Measurements from ENCODE around the gene YWHAG.
"Not testable (repeated sequence)": the region's sequence is repeated elsewhere in the genome, so short reads cannot be mapped to it uniquely, and the experiment has no call there.

YWHAG gene

GRCh38 chr7:76314042-76314721 is 44.6 kb downstream of the YWHAG start:
- Histone ChIP-seq H3K9me3 (ENCODE audit: low read length) (no peaks in the 10 kb centered on the region), H3K9ac (ENCODE audit: low read length) (no peak overlapping the region), H2AFZ (ENCODE audit: low read length) (no peak overlapping the region), H3K4me1 (ENCODE audit: insufficient read depth, low read length, severe bottlenecking) (peaks cover 19% of the 10 kb centered on the region), H3K79me2 (ENCODE audit: insufficient read depth, low read length) (no peaks in the 10 kb centered on the region), H4K20me1 (ENCODE audit: insufficient read depth, low read length) (no peaks in the 10 kb centered on the region), H3K27me3 (ENCODE audit: insufficient read depth, low read length) (no peaks in the 10 kb centered on the region), H3K9me2 (ENCODE audit: low read depth, low read length) (no peaks in the 10 kb centered on the region), H3K4me3 (ENCODE audit: low read depth, low read length, poor library complexity, severe bottlenecking) (no peak overlapping the region), H3K27ac (ENCODE audit: low read depth, low read length, poor library complexity, severe bottlenecking) (no peak overlapping the region), H3K36me3 (ENCODE audit: insufficient read depth, low read length) (no peaks in the 10 kb centered on the region), H3F3A (ENCODE audit: insufficient read depth, low read length) (0 out of 2 replicates have a peak, but pooled peaks cover 1% of the 10 kb centered on the region), H3K4me2 (ENCODE audit: low read length) (no peak overlapping the region; the same call in 1 of the 2 replicates)
- TF ChIP-seq, protein P1, sequence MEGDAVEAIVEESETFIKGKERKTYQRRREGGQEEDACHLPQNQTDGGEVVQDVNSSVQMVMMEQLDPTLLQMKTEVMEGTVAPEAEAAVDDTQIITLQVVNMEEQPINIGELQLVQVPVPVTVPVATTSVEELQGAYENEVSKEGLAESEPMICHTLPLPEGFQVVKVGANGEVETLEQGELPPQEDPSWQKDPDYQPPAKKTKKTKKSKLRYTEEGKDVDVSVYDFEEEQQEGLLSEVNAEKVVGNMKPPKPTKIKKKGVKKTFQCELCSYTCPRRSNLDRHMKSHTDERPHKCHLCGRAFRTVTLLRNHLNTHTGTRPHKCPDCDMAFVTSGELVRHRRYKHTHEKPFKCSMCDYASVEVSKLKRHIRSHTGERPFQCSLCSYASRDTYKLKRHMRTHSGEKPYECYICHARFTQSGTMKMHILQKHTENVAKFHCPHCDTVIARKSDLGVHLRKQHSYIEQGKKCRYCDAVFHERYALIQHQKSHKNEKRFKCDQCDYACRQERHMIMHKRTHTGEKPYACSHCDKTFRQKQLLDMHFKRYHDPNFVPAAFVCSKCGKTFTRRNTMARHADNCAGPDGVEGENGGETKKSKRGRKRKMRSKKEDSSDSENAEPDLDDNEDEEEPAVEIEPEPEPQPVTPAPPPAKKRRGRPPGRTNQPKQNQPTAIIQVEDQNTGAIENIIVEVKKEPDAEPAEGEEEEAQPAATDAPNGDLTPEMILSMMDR (IDR thresholded peaks at IDR 0.05; ENCODE audit: low read length) = peak; percentile 100
- no peak for TF ChIP-seq EZH2 (IDR thresholded peaks at IDR 0.05; ENCODE audit: borderline replicate concordance, low read length)

DNA sequence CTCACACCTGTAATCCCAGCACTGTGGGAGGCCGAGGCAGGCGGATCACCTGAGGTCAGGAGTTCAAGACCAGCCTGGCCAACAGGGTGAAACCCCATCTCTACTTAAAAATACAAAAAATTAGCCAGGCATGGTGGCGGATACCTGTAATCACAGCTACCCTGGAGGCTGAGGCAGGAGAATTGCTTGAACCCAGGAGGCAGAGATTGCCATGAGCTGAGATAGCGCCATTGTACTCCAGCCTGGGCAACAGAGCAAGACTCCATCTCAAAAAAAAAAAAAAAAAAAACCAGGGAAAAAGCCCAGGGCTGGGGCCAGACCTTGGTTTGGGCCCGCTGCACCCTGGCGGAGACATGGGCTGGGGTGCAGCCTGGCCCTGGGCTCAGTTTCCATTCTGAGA is 47.0 kb downstream of the YWHAG start:
- not testable (repeated sequence) for H3K79me2 ChIP-seq (ENCODE audit: insufficient read depth, low read length); H3K27ac ChIP-seq (ENCODE audit: low read depth, low read length, poor library complexity, severe bottlenecking); H3F3A ChIP-seq (ENCODE audit: insufficient read depth, low read length)

GRCh38 chr7:76310102-76310957 is 48.5 kb downstream of the YWHAG start:
- no peaks in the 10 kb centered on the region for H3K36me3 ChIP-seq (ENCODE audit: insufficient read depth, low read length)
- H3K4me3 ChIP-seq (ENCODE audit: low read depth, low read length, poor library complexity, severe bottlenecking) = no peak overlapping the region
- H3K9me3 ChIP-seq (ENCODE audit: low read length) = no peaks in the 10 kb centered on the region
- H3K4me2 ChIP-seq (ENCODE audit: low read length) = no peak overlapping the region
- H4K20me1 ChIP-seq (ENCODE audit: insufficient read depth, low read length) = no peaks in the 10 kb centered on the region
- no peak overlapping the region for H3K9ac ChIP-seq (ENCODE audit: low read length)
- H3F3A ChIP-seq (ENCODE audit: insufficient read depth, low read length) = no peaks in the 10 kb centered on the region
- no peaks in the 10 kb centered on the region for H3K9me2 ChIP-seq (ENCODE audit: low read depth, low read length)
- H3K79me2 ChIP-seq (ENCODE audit: insufficient read depth, low read length) = no peaks in the 10 kb centered on the region
- peaks cover 15% of the 10 kb centered on the region for H3K4me1 ChIP-seq (ENCODE audit: insufficient read depth, low read length, severe bottlenecking)
- H3K27me3 ChIP-seq (ENCODE audit: insufficient read depth, low read length) = 0 out of 2 replicates have a peak, but pooled peaks cover 5% of the 10 kb centered on the region
- no peak overlapping the region for H2AFZ ChIP-seq (ENCODE audit: low read length)
- TF ChIP-seq, protein P1 (IDR thresholded peaks at IDR 0.05; ENCODE audit: low read length) = no peak
- no peak overlapping the region for H3K27ac ChIP-seq (ENCODE audit: low read depth, low read length, poor library complexity, severe bottlenecking)

More for the DNA sequence above, 47.0 kb downstream of the YWHAG start:
- not testable (repeated sequence) for H3K9ac ChIP-seq (ENCODE audit: low read length); H3K36me3 ChIP-seq (ENCODE audit: insufficient read depth, low read length); H2AFZ ChIP-seq (ENCODE audit: low read length); H3K9me2 ChIP-seq (ENCODE audit: low read depth, low read length); H3K4me2 ChIP-seq (ENCODE audit: low read length); H3K4me1 ChIP-seq (ENCODE audit: insufficient read depth, low read length, severe bottlenecking); H3K9me3 ChIP-seq (ENCODE audit: low read length); H3K4me3 ChIP-seq (ENCODE audit: low read depth, low read length, poor library complexity, severe bottlenecking); H3K27me3 ChIP-seq (ENCODE audit: insufficient read depth, low read length); H4K20me1 ChIP-seq (ENCODE audit: insufficient read depth, low read length)

DNA sequence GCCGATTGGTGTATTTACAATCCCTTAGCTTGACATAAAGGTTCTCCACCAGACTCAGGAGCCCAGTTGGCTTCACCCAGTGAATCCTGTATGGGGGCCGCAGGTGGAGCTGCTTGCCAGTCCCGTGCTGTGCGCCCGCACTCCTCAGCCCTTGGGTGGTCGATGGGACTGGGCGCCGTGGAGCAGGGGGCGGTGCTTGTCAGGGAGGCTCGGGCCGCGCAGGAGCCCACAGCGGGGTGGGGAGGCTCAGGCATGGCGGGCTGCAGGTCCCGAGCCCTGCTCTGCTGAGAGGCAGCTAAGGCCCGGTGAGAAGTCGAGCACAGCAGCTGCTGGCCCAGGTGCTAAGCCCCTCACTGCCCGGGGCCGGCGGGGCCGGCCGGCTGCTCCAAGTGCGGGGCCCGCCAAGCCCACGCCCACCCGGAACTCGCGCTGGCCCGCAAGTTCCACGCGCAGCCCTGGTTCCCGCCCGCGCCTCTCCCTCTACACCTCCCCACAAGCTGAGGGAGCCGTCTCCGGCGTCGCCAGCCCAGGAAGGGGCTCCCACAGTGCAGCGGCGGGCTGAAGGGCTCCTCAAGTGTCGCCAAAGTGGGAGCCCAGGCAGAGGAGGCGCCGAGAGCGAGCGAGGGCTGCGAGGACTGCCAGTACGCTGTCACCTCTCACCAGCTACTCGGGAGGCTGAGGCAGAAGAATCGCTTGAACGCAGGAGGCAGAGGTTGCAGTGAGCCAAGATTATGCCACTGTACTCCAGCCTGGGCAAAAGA is 49.3 kb downstream of the YWHAG start:
- H4K20me1 ChIP-seq (ENCODE audit: insufficient read depth, low read length); H3F3A ChIP-seq (ENCODE audit: insufficient read depth, low read length); H3K9me3 ChIP-seq (ENCODE audit: low read length); H3K4me3 ChIP-seq (ENCODE audit: low read depth, low read length, poor library complexity, severe bottlenecking); H3K9me2 ChIP-seq (ENCODE audit: low read depth, low read length); H2AFZ ChIP-seq (ENCODE audit: low read length); H3K27me3 ChIP-seq (ENCODE audit: insufficient read depth, low read length); H3K36me3 ChIP-seq (ENCODE audit: insufficient read depth, low read length); H3K9ac ChIP-seq (ENCODE audit: low read length); H3K4me2 ChIP-seq (ENCODE audit: low read length); H3K27ac ChIP-seq (ENCODE audit: low read depth, low read length, poor library complexity, severe bottlenecking); H3K79me2 ChIP-seq (ENCODE audit: insufficient read depth, low read length): not testable (repeated sequence)
- H3K4me1 ChIP-seq (ENCODE audit: insufficient read depth, low read length, severe bottlenecking) = peaks cover 20% of the 10 kb centered on the region

DNA sequence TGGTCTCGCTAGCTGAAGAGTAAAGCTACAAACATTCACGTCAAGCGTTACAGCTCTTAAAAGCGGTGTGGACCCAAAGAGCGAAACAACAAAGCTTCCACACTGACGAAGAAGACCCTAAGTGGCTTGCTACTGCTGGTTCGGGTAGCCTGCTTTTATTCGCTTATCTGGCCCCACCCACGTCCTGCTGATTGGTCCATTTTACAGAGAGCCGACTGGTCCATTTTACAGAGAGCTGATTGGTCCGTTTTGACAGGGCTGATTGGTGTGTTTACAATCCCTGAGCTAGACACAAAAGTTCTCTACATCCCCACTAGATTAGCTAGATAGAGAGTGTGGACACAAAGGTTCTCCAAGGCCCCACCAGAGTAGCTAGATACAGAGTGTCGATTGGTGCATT is 49.9 kb downstream of the YWHAG start:
- H3K27me3 ChIP-seq (ENCODE audit: insufficient read depth, low read length); H3K9me3 ChIP-seq (ENCODE audit: low read length); H2AFZ ChIP-seq (ENCODE audit: low read length); H3K36me3 ChIP-seq (ENCODE audit: insufficient read depth, low read length); H3K9me2 ChIP-seq (ENCODE audit: low read depth, low read length); H4K20me1 ChIP-seq (ENCODE audit: insufficient read depth, low read length); H3K79me2 ChIP-seq (ENCODE audit: insufficient read depth, low read length); H3K27ac ChIP-seq (ENCODE audit: low read depth, low read length, poor library complexity, severe bottlenecking); H3F3A ChIP-seq (ENCODE audit: insufficient read depth, low read length); H3K9ac ChIP-seq (ENCODE audit: low read length); H3K4me2 ChIP-seq (ENCODE audit: low read length); H3K4me3 ChIP-seq (ENCODE audit: low read depth, low read length, poor library complexity, severe bottlenecking): not testable (repeated sequence)
- peaks cover 26% of the 10 kb centered on the region for H3K4me1 ChIP-seq (ENCODE audit: insufficient read depth, low read length, severe bottlenecking)
